HG02943 (cell line): ENCODE measurements around the gene PTPRG.

Experiments
- ATAC-seq: cut with Tn5 transposase; IDR thresholded peaks from one replicate; pipeline ENCODE4 v1.9.1; 2021; ENCODE audit warnings: mild to moderate bottlenecking, low read depth, moderate library complexity; ENCODE audit not compliant: unreplicated experiment

The PTPRG gene

GRCh38 chr3:62226601-62227339 is 665.4 kb downstream of the PTPRG start:
- no peak for ATAC-seq

DNA sequence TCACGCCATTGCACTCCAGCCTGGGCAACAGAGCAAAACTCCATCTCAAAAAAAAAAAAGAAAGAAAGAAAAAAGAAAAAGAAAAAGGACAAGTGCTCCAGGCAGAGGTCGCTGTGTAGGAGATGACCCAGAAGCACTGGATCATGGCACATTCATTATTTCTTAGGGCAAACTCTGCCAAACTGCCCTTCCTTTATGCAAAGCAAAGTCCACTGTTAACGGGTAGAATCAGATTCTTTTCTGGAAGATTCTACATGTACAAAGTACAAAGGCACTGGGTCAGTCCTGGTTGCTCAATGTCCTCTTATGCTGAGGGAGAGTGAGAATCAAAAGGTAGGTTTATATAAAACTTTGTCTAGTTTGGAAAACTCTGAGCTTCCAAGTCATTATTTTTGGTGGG is 667.1 kb downstream of the PTPRG start:
- ATAC-seq: no peak

DNA sequence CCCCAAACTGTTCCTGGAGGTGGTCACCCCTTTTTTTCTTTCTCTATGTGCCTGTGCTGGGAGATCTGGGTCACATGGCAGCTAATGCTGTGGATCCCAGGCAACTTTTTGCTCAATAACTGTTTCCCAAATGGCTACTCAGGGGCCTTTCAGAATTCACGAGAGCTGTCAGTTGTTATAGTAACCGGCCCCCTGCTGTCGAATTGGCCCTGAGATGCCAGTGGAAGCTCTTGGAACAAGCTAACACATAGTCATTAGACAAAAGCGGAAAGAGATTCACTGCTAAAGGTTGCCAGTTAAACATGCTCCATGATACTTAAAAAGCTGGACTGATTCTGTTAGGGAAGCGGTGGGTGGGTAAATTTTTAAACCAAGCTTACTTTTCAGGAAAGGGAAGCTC is 667.8 kb downstream of the PTPRG start:
- ATAC-seq: no peak

GRCh38 chr3:62229908-62230307 is 668.5 kb downstream of the PTPRG start:
- ATAC-seq: no peak

DNA sequence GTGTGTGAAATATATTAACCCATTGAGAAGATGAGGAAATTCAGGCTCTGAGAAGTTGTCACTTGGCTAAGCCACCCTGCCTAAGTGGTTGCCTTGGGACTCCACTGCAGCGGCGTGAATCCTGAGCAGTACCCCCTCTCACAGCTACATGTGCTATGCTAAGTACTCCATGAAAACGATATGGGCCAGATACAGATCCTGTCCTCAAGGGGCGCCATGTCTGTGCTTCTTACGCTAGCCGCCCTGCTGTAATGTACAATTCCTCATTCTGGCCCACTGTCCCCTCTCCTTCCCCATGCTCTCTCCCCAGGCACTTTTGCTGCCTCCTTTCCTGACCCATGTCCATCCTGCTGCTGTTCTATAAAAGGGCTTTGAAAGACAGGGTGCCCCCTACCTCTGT is 671.7 kb downstream of the PTPRG start:
- no peak for ATAC-seq

- no peak for ATAC-seq
Measured at GRCh38 chr3:62236016-62236415, 674.6 kb downstream of the PTPRG start.

- no peak for ATAC-seq
Measured at GRCh38 chr3:62237286-62237948, 676.0 kb downstream of the PTPRG start.

DNA sequence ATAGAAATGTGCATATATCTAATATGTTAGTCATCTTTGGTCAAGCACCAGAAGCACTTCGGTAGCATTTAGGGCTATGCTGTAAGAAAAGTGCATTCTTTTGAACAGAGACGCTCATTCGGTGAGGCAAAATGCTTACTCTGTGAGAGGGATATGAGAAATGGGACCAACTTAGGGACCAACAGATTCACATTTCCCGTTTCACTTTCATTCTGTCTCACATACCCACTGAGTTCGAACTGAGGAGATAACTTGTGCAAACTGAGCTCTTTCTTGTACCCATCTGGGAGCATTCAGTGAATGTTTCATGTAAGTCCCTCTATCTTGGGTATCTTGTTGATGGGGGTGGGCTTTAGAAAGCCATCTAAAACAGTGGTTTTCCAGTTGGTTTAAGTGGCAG is 676.6 kb downstream of the PTPRG start:
- no peak for ATAC-seq

DNA sequence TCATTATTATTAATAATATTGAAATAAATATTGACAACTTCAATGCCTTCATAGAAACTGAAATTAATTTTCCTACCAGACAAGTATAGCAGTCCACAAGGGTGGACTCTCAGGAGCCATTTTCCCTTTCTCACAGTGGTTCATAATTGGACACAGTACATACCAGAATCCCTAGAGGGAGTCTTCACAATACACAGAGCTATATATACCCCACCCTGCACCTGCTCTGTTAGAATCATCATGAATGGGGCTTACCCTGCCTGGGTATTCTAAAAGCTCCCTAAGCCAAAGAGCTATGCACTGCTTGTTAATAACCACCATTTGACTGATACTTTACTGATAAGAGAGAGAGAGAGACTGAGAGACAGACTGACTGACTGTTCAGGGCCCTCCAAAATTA is 677.1 kb downstream of the PTPRG start:
- no peak for ATAC-seq

- no peak for ATAC-seq
Measured at GRCh38 chr3:62241279-62241678, 679.9 kb downstream of the PTPRG start.

- no peak for ATAC-seq
Measured at GRCh38 chr3:62242831-62243509, 681.6 kb downstream of the PTPRG start.

GRCh38 chr3:62246094-62246493 is 684.7 kb downstream of the PTPRG start:
- no peak for ATAC-seq

DNA sequence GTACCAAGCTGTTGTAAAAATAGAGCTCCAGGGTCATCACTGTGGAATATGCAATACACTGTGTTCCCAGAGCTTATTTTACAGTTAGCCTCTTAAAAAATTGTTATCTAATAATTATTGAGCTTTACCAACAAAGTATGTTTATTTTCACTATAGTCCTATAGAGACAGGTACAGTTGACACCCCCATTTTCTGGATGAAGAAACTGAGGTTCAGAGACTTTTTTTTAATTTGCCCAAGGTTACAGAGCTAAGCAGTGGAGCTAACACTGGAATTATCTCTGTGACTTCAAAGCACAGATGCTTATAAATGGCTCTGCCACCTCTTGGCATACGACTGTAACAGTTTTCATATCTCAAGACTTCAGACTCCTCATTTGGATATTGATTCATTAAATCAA is 685.6 kb downstream of the PTPRG start:
- no peak for ATAC-seq

DNA sequence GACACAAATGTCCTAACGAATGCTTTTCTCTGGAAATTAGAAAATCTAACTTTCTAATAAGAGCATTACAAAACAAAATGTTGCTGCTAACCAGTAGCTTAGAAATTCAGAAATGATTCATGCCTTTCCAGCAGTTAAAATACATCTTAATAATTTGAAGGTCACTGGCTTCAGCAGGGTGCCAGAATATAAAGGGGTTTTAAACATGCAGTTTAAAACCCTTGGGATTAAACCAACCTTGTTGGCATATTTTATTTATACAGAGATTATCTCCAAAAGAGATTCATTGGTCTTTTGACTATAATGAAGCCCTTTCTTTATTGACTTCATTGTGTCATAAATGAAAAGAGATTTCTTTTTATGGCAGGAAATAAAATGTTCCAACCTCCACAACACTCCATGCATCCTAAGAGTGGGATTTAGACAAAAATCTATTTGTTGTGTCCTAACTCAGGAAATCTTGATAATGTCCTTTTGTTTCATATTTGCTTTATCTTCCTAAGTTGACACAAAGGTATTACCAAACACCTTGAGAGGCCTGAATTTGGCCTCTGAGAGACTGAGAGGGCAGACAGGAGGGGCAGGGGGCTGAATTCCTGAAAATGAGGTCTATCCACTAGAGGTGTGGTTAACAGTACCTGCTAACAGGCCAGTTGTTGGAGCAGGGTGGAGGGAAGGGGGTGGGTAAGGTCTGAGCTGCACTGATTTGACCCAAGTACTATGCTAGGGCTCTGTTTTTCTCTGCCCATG is 687.5 kb downstream of the PTPRG start:
- no peak for ATAC-seq

DNA sequence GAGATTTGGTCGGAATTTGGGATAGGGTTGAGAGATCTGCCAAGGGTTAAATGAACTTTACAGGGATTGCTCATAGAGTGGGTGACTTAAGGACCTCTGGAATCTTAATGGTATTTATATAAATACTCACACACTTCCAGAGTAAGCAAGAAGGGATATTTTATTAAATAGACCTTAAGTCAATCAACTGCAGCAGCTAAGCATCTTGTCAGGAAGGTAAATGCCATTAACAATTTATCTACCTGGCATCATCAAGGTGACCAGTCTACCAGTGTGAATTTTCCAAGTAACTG is 688.1 kb downstream of the PTPRG start:
- no peak for ATAC-seq

GRCh38 chr3:62249855-62250543 is 688.6 kb downstream of the PTPRG start:
- ATAC-seq: no peak

- no peak for ATAC-seq
Measured at GRCh38 chr3:62252438-62253157, 691.2 kb downstream of the PTPRG start.

- no peak for ATAC-seq
Measured at GRCh38 chr3:62253971-62254370, 692.6 kb downstream of the PTPRG start.

- ATAC-seq: no peak
Measured at GRCh38 chr3:62255758-62256157, 694.4 kb downstream of the PTPRG start.

DNA sequence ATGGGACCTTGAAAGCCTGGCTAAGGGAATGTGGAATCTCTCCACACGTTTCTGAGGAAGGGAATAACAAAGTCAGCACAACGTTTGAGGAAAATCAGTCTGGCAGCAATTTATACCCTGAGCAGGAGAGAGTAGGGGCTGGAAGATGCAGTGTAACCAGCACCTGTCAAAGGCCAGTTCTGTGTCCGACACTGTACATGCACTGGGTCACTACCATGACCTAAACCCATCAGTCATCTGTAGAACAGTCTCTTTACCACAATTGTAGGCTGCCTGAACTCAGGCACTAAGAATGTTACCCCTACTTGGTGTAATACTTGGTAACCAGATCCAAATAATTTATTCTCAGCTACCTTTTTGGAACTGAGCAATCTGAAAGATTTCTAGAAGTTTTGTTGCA is 698.6 kb downstream of the PTPRG start:
- no peak for ATAC-seq
